Measurements from ENCODE around the gene ELFN1. TPM values are rescaled to one million over a fixed set of nuclear protein-coding genes. Genes with fewer than 3 reads are reported as not detected.

ELFN1 gene
- total RNA-seq, 1 donor from 2014 or later = 19.7 TPM

DNA sequence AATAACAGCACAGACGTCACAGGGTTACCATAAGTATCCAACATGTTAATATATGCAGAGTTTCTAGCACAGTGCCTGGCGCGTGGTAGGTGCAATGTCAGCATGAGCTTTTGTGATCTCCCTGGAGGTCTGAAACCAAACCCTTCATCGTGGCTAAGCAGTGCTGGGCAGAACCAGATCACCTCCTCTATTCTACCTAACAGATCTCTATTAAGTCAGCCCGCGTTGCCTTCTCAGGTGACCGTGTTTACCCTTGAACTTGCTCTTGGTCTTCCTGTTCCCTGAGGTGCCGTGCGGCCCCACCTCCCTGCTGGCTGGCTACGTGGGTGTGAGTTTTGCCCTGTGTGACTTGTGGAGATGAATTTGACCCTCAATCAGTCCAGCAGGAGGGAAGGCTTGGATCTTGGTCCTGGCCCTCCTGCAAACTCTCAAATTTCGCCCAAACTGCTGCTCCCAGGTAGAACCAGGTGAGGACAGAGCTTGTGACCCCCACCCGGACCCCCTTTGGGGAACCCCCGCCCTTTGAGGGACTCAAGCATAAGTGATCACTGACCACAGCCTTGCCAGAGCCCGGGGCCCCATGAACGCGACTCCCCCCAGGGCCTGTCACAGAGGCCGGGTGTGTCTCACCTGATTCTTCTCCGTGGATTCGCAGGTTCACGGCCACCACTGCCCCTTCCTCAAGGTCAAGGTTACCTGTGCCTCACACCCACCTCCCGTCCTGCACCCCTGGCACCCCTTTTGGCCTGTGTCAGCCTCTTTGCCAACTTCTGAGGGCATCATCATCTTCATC lies 54.2 kb downstream of the ELFN1 start:
- Histone ChIP-seq H3K27me3 (ENCODE audit: insufficient read depth, low read length) (no peaks in the 10 kb centered on the region), H3K27ac (ENCODE audit: low read depth, low read length) (no peak overlapping the region), H3K4me3 (ENCODE audit: insufficient read depth, low read depth, low read length) (no peak overlapping the region), H3K79me2 (ENCODE audit: insufficient read depth, low read length) (no peaks in the 10 kb centered on the region), H3K4me2 (ENCODE audit: low read length) (no peak overlapping the region), H2AFZ (ENCODE audit: low read depth, low read length) (no peak overlapping the region), H3K36me3 (ENCODE audit: insufficient read depth, low read length) (no peaks in the 10 kb centered on the region), H4K20me1 (ENCODE audit: insufficient read depth, low read length) (no peaks in the 10 kb centered on the region), H3K4me1 (ENCODE audit: insufficient read depth, low read length) (no peaks in the 10 kb centered on the region), H3K9ac (ENCODE audit: low read length) (no peak overlapping the region), H3K9me3 (ENCODE audit: insufficient read depth, low read depth, low read length) (peaks cover 7% of the 10 kb centered on the region)
- H3K4me1 Mint-ChIP-seq (ENCODE audit: low read depth, unreplicated experiment) = peaks cover 3% of the 10 kb centered on the region
- H3K4me3 Mint-ChIP-seq (ENCODE audit: unreplicated experiment) = no peak overlapping the region
- H3K9me3 Mint-ChIP-seq (ENCODE audit: unreplicated experiment) = peaks cover 4% of the 10 kb centered on the region
- H3K27ac Mint-ChIP-seq (ENCODE audit: unreplicated experiment) = no peak overlapping the region
- DNase-seq (ENCODE audit: low read depth) = no peak
- TF ChIP-seq, protein P1, sequence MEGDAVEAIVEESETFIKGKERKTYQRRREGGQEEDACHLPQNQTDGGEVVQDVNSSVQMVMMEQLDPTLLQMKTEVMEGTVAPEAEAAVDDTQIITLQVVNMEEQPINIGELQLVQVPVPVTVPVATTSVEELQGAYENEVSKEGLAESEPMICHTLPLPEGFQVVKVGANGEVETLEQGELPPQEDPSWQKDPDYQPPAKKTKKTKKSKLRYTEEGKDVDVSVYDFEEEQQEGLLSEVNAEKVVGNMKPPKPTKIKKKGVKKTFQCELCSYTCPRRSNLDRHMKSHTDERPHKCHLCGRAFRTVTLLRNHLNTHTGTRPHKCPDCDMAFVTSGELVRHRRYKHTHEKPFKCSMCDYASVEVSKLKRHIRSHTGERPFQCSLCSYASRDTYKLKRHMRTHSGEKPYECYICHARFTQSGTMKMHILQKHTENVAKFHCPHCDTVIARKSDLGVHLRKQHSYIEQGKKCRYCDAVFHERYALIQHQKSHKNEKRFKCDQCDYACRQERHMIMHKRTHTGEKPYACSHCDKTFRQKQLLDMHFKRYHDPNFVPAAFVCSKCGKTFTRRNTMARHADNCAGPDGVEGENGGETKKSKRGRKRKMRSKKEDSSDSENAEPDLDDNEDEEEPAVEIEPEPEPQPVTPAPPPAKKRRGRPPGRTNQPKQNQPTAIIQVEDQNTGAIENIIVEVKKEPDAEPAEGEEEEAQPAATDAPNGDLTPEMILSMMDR (IDR thresholded peaks at IDR 0.05; ENCODE audit: insufficient read depth, low read depth, low read length) = no peak
- no peak for TF ChIP-seq EZH2 (IDR thresholded peaks at IDR 0.05; ENCODE audit: insufficient read depth, low read length)
- H3K27me3 Mint-ChIP-seq (ENCODE audit: low read depth, unreplicated experiment) = peaks cover 11% of the 10 kb centered on the region
- H3K36me3 Mint-ChIP-seq (ENCODE audit: low read depth, unreplicated experiment) = peaks cover 19% of the 10 kb centered on the region
- FAIRE-seq = no peak

DNA sequence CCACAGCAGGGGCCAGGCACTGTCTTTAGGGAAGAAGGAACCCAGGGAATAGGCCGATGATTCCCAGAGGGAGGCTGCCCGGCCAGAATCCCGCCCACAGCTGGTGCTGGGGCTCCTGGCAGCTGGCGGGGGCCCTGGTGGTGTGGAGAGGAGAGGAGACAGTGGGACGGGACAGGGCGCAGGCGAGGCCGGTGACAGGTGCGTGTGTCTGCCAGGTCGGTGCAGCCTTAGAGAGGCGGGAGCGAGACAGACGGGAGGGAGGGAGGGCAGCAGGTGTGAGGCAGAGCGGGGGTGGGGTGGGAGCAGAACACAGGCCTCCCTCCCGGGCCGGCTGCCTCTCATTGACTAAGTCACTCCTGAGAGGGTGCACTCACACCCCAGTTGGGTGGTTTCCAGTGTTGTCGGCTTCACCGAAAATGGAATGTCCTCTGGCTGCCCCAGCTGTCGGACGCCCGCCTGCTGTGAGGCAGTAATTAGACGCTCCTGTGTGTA lies 55.2 kb downstream of the ELFN1 start:
- TF ChIP-seq, protein P1 (IDR thresholded peaks at IDR 0.05; ENCODE audit: insufficient read depth, low read depth, low read length) = no peak
- TF ChIP-seq EZH2 (IDR thresholded peaks at IDR 0.05; ENCODE audit: insufficient read depth, low read length) = no peak
- no peak overlapping the region for H3K4me3 ChIP-seq (ENCODE audit: insufficient read depth, low read depth, low read length)
- Mint-ChIP-seq H3K9me3 (ENCODE audit: unreplicated experiment) (peaks cover 5% of the 10 kb centered on the region), H3K4me3 (ENCODE audit: unreplicated experiment) (no peak overlapping the region), H3K27ac (ENCODE audit: unreplicated experiment) (no peak overlapping the region), H3K36me3 (ENCODE audit: low read depth, unreplicated experiment) (peaks cover 21% of the 10 kb centered on the region), H3K4me1 (ENCODE audit: low read depth, unreplicated experiment) (peaks cover 3% of the 10 kb centered on the region), H3K27me3 (ENCODE audit: low read depth, unreplicated experiment) (peaks cover 11% of the 10 kb centered on the region)
- H2AFZ ChIP-seq (ENCODE audit: low read depth, low read length) = no peak overlapping the region
- peaks cover 9% of the 10 kb centered on the region for H3K9me3 ChIP-seq (ENCODE audit: insufficient read depth, low read depth, low read length)
- no peaks in the 10 kb centered on the region for H3K27me3 ChIP-seq (ENCODE audit: insufficient read depth, low read length)
- H3K79me2 ChIP-seq (ENCODE audit: insufficient read depth, low read length) = no peaks in the 10 kb centered on the region
- H4K20me1 ChIP-seq (ENCODE audit: insufficient read depth, low read length) = no peaks in the 10 kb centered on the region
- no peaks in the 10 kb centered on the region for H3K4me1 ChIP-seq (ENCODE audit: insufficient read depth, low read length)
- H3K9ac ChIP-seq (ENCODE audit: low read length) = no peak overlapping the region
- no peak overlapping the region for H3K27ac ChIP-seq (ENCODE audit: low read depth, low read length)
- FAIRE-seq = no peak
- no peak overlapping the region for H3K4me2 ChIP-seq (ENCODE audit: low read length)
- no peaks in the 10 kb centered on the region for H3K36me3 ChIP-seq (ENCODE audit: insufficient read depth, low read length)
- DNase-seq (ENCODE audit: low read depth) = peak; percentile 49

Data from astrocyte (in vitro differentiated cells and primary cell).